ENCODE results near the gene RBM20.
"Not testable (repeated sequence)": the region's sequence is repeated elsewhere in the genome, so short reads cannot be mapped to it uniquely, and the experiment has no call there.

The RBM20 gene

GRCh38 chr10:110617425-110618229, 26.5 kb upstream of the RBM20 start:
- TF ChIP-seq CSDC2 (CRISPR knock-in tag; IDR thresholded peaks at IDR 0.05) (no peak), SNAI2 (CRISPR knock-in tag; IDR thresholded peaks at IDR 0.05) (no peak), ZNF565 (CRISPR knock-in tag; conservative IDR thresholded peaks at IDR 0.05; ENCODE audit: low read depth) (no peak)

GRCh38 chr10:110618230-110618610, 25.9 kb upstream of the RBM20 start:
- no peak for TF ChIP-seq ZC3H10 (CRISPR knock-in tag; IDR thresholded peaks at IDR 0.05)
- TF ChIP-seq ZNF70 (CRISPR knock-in tag; IDR thresholded peaks at IDR 0.05): no peak
- TF ChIP-seq GLIS3 (CRISPR knock-in tag; IDR thresholded peaks at IDR 0.05): no peak
- no peak for ATAC-seq

More at GRCh38 chr10:110617425-110618229, 26.5 kb upstream of the RBM20 start:
- no peak for ATAC-seq

- no peak for TF ChIP-seq ZNF8 (CRISPR knock-in tag; IDR thresholded peaks at IDR 0.05)
- no peak for TF ChIP-seq ISL1 (CRISPR knock-in tag; IDR thresholded peaks at IDR 0.05)
- no peak for TF ChIP-seq ZC3H10 (CRISPR knock-in tag; IDR thresholded peaks at IDR 0.05)
- TF ChIP-seq TCF4 (CRISPR knock-in tag; IDR thresholded peaks at IDR 0.05; ENCODE audit: borderline replicate concordance): no peak
- no peak for TF ChIP-seq ZFP3 (CRISPR knock-in tag; IDR thresholded peaks at IDR 0.05)
- TF ChIP-seq TOX (CRISPR knock-in tag; IDR thresholded peaks at IDR 0.05; ENCODE audit: borderline replicate concordance): no peak
- TF ChIP-seq ZFP30 (CRISPR knock-in tag; IDR thresholded peaks at IDR 0.05): no peak
- no peak for TF ChIP-seq RARB (CRISPR knock-in tag; IDR thresholded peaks at IDR 0.05)
- no peak for TF ChIP-seq TSHZ2 (CRISPR knock-in tag; IDR thresholded peaks at IDR 0.05)
- no peak for TF ChIP-seq GLIS3 (CRISPR knock-in tag; IDR thresholded peaks at IDR 0.05)
- TF ChIP-seq PATZ1 (CRISPR knock-in tag; IDR thresholded peaks at IDR 0.05; ENCODE audit: borderline replicate concordance): no peak
- no peak for TF ChIP-seq ZNF70 (CRISPR knock-in tag; IDR thresholded peaks at IDR 0.05)
- no peak for TF ChIP-seq CSRNP3 (CRISPR knock-in tag; IDR thresholded peaks at IDR 0.05)
- TF ChIP-seq CSDC2 (CRISPR knock-in tag; IDR thresholded peaks at IDR 0.05): no peak
- no peak for ATAC-seq
Measured at GRCh38 chr10:110619514-110620397, 24.4 kb upstream of the RBM20 start.

GRCh38 chr10:110620398-110620719, 23.8 kb upstream of the RBM20 start:
- no peak for ATAC-seq
- TF ChIP-seq CSRNP3 (CRISPR knock-in tag; IDR thresholded peaks at IDR 0.05) (no peak), BACH2 (CRISPR knock-in tag; IDR thresholded peaks at IDR 0.05; ENCODE audit: borderline replicate concordance) (no peak), ZFP30 (CRISPR knock-in tag; IDR thresholded peaks at IDR 0.05) (no peak), ISL1 (CRISPR knock-in tag; IDR thresholded peaks at IDR 0.05) (no peak), ARNTL (CRISPR knock-in tag; IDR thresholded peaks at IDR 0.05; ENCODE audit: borderline replicate concordance, low read depth) (no peak)

GRCh38 chr10:110623316-110623715, 20.8 kb upstream of the RBM20 start:
- not testable (repeated sequence) for ATAC-seq

Measured in SK-N-SH treated with all-trans-retinoic acid at 6 μM for 48 hours (cell line).